OCI-LY3 (cell line): ENCODE results near the gene SMCO4.

Source experiments
- EZH2phosphoT487 ChIP-seq: fragments of 200-600 bp; shearing (Covaris generic); IDR thresholded peaks from 2 replicates; pipeline ENCODE4 v1.6.1; 2018; ENCODE audit warnings: antibody characterized with exemption, mixed run types, low read depth
- TF ChIP-seq, protein P1 (sequence below): fragments of 200-600, 300-600 bp; sonication (generic); IDR thresholded peaks from 2 replicates; pipeline ENCODE4 v1.5.1; 2014; ENCODE audit warnings: antibody characterized with exemption, low read length, low read depth

DNA sequence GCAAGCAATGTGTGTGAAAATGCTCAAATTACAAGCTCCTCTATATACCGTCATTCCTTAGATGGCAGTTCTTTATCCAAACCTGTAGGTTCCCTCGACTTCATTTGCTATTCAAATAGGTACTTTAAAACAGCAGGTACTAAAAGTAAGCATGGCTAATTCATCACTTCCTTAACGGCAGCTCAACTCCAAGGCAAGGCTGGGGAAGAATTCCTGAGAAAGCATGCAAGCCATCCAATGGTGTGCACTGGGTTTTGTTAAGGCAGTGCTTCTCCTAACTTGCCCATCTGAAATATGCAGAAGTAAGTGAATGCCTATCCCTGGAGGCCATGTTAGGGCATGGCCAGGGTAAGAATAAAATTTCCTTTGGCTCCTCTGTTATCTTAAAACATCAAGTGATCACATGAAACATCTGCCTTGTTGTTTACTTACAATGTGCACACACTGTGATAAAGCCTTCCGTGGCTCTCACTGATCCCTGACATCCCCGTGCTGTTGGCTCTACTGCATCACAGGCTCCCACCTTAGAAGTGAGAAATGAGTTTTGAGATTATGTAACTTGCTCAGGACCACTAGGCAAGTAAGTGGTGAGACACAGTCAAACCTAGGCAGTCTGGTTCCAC is 52.1 kb downstream of the SMCO4 start:
- TF ChIP-seq, protein P1, sequence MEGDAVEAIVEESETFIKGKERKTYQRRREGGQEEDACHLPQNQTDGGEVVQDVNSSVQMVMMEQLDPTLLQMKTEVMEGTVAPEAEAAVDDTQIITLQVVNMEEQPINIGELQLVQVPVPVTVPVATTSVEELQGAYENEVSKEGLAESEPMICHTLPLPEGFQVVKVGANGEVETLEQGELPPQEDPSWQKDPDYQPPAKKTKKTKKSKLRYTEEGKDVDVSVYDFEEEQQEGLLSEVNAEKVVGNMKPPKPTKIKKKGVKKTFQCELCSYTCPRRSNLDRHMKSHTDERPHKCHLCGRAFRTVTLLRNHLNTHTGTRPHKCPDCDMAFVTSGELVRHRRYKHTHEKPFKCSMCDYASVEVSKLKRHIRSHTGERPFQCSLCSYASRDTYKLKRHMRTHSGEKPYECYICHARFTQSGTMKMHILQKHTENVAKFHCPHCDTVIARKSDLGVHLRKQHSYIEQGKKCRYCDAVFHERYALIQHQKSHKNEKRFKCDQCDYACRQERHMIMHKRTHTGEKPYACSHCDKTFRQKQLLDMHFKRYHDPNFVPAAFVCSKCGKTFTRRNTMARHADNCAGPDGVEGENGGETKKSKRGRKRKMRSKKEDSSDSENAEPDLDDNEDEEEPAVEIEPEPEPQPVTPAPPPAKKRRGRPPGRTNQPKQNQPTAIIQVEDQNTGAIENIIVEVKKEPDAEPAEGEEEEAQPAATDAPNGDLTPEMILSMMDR: no peak
- TF ChIP-seq EZH2phosphoT487: no peak
